Cardiac muscle cell (in vitro differentiated cells and primary cell): Measurements from ENCODE around the gene PFKFB4. TPM values are rescaled to one million over a fixed set of nuclear protein-coding genes. Genes with fewer than 3 reads are reported as not detected.
"Not testable (repeated sequence)": the region's sequence is repeated elsewhere in the genome, so short reads cannot be mapped to it uniquely, and the experiment has no call there.

Experiments
- DNase-seq, 2 donors: peaks; one replicate each; pipeline versions ENCODE4 v3.0.0 to v3.0.0-alpha.2; 2010 to 2017; ENCODE audit warnings: low read depth in 1 of 2, low spot score in 1 of 2
- H3K27ac ChIP-seq: fragments of 200-600 bp; sonication (generic); 2 replicates; pipeline ENCODE4 v1.5.1; 2016
- H3K27me3 ChIP-seq: fragments of 200-600 bp; sonication (generic); 2 replicates; pipeline ENCODE4 v1.6.0; 2016; ENCODE audit warnings: control low read depth
- H3K36me3 ChIP-seq: fragments of 200-600 bp; sonication (generic); 2 replicates; pipeline ENCODE4 v1.5.1; 2016; ENCODE audit warnings: control low read depth
- H3K4me1 ChIP-seq: fragments of 200-600 bp; sonication (generic); 2 replicates; pipeline ENCODE4 v1.8.1; 2017; ENCODE audit warnings: low read depth, mild to moderate bottlenecking, mixed run types
- H3K4me3 ChIP-seq: fragments of 200-600 bp; sonication (generic); 2 replicates; pipeline ENCODE4 v1.5.1; 2016; ENCODE audit warnings: mild to moderate bottlenecking
- H3K9me3 ChIP-seq: fragments of 200-600 bp; sonication (generic); 2 replicates; pipeline ENCODE4 v1.5.1; 2017; ENCODE audit warnings: low read depth, mild to moderate bottlenecking, control low read depth
- CTCF ChIP-seq: IDR thresholded peaks from 2 replicates; pipeline ENCODE4 v1.5.1; 2012; ENCODE audit warnings: low read depth, mild to moderate bottlenecking, low read length
- polyA plus RNA-seq: library from polyadenylated mRNA; unstranded; fragments of >200 nt; fragmentation: Nextera tagmentation; extraction: Ambion mirVana; gene quantifications from 2 replicates; pipeline ENCODE4 v1.2.1, GENCODE V29; 2016
- total RNA-seq: library from RNA; depleted of rRNA; stranded (reverse); fragments of >200 nt; gene quantifications from 2 replicates; pipeline ENCODE4 v1.2.3, GENCODE V29; 2016

Gene PFKFB4
- total and polyA plus RNA-seq, 2 experiments from 2014 or later: 64.9 to 74.7 TPM

GRCh38 chr3:48478626-48479555, 77.7 kb downstream of the PFKFB4 start:
- no peaks in the 10 kb centered on the region for H3K27me3 ChIP-seq
- H3K9me3 ChIP-seq: no peaks in the 10 kb centered on the region
- no peak overlapping the region for H3K27ac ChIP-seq
- no peaks in the 10 kb centered on the region for H3K36me3 ChIP-seq
- H3K4me3 ChIP-seq: no peak overlapping the region
- DNase-seq: no peak
- H3K4me1 ChIP-seq: peaks cover 5% of the 10 kb centered on the region
- TF ChIP-seq CTCF: no peak

- no peaks in the 10 kb centered on the region for H3K9me3 ChIP-seq
- no peak for TF ChIP-seq CTCF
- H3K4me3 ChIP-seq: no peak overlapping the region
- H3K36me3 ChIP-seq: no peaks in the 10 kb centered on the region
- H3K4me1 ChIP-seq: peaks cover 11% of the 10 kb centered on the region
- no peaks in the 10 kb centered on the region for H3K27me3 ChIP-seq
- no peak for DNase-seq
- no peak overlapping the region for H3K27ac ChIP-seq
Measured at GRCh38 chr3:48477959-48478520, 78.6 kb downstream of the PFKFB4 start.

DNA sequence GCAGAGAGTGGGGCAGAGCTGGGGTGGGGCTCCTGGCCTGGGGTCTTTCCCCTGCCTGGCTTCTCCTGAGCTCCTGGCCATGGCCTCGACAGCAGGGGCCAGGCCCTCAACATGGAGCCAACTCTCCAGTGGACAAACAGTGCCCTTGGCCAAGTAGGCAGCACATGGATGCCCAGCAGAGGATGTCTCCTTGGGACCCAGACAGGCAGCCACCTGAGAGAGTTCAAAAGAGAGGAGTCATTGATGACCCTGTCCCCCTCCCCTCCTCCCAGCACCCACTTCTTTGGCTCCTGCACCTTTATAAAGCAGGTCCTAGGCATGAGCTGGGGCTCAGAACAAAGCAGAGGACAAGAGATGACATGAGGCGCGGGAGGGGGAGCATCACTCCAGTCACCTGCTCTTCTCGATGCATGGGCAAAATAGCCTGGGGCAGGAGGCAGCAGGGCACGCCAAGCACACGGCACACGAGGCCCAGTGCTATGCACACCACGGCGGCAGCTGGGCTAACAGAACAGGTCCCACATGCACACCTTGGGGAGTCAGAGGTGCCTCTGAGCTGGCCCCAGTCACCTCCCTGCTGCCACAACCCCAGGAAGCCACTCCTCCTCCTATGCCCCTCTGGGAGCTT, 80.1 kb downstream of the PFKFB4 start:
- Histone ChIP-seq H3K36me3 (no peaks in the 10 kb centered on the region), H3K4me3 (no peak overlapping the region), H3K9me3 (no peaks in the 10 kb centered on the region), H3K27me3 (no peaks in the 10 kb centered on the region), H3K4me1 (peaks cover 21% of the 10 kb centered on the region), H3K27ac (no peak overlapping the region)
- DNase-seq: no peak
- no peak for TF ChIP-seq CTCF

DNA sequence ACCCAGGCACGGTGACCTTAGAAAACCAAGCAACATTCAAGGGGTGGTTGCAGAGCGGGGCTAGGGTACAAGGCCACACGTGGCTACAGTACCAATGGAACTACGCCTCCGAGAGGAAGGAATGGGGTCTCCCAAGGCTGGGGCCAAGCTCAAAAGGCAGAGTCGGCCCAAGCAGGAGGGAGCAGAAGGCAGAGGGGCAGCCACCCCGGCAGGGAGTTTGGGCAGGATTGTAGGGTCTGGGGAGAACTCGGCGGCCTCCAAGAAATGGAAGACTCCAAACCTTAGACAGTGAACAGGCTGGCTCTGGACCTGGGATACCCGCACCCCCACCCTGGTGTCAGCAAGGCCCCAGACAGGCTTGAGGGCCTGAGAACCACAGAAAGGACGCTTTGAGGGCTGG, 81.4 kb downstream of the PFKFB4 start:
- TF ChIP-seq CTCF: no peak
- Histone ChIP-seq H3K36me3 (no peaks in the 10 kb centered on the region), H3K27me3 (no peaks in the 10 kb centered on the region), H3K27ac (no peak overlapping the region), H3K4me3 (no peak overlapping the region), H3K9me3 (no peaks in the 10 kb centered on the region), H3K4me1 (peaks cover 21% of the 10 kb centered on the region)
- no peak for DNase-seq

GRCh38 chr3:48474619-48475018, 82.0 kb downstream of the PFKFB4 start:
- no peaks in the 10 kb centered on the region for H3K36me3 ChIP-seq
- H3K4me1 ChIP-seq: peaks cover 21% of the 10 kb centered on the region
- H3K27me3 ChIP-seq: no peaks in the 10 kb centered on the region
- H3K9me3 ChIP-seq: no peaks in the 10 kb centered on the region
- DNase-seq: no peak
- no peak overlapping the region for H3K4me3 ChIP-seq
- no peak for TF ChIP-seq CTCF
- no peak overlapping the region for H3K27ac ChIP-seq

GRCh38 chr3:48474031-48474430, 82.6 kb downstream of the PFKFB4 start:
- not testable (repeated sequence) for H3K27me3 ChIP-seq, H3K27ac ChIP-seq, H3K9me3 ChIP-seq, DNase-seq, H3K36me3 ChIP-seq, H3K4me3 ChIP-seq
- H3K4me1 ChIP-seq: peaks cover 21% of the 10 kb centered on the region
